DND-41 (cell line): ENCODE data around the gene SMYD4.

ENCODE experiments used
- ATAC-seq: fragments of 200-7000 bp; cut with Tn5 transposase; 3 replicates; pipeline ENCODE4 v1.9.1; 2021; ENCODE audit warnings: low read depth; ENCODE audit not compliant: insufficient read depth
- DNase-seq: peaks from one replicate; pipeline ENCODE4 v3.0.0-alpha.2; 2020
- H2AFZ ChIP-seq: 2 replicates; pipeline ENCODE4 v1.6.0; 2012; ENCODE audit warnings: low read depth, low read length
- H3K27ac ChIP-seq: 2 replicates; pipeline ENCODE4 v1.5.1; 2012; ENCODE audit warnings: low read length, inconsistent platforms
- H3K27me3 ChIP-seq: fragments of 200-600 bp; sonication (generic); 2 replicates; pipeline ENCODE4 v1.6.0; 2012; ENCODE audit warnings: low read length, mild to moderate bottlenecking, inconsistent platforms; ENCODE audit not compliant: insufficient read depth, poor library complexity
- H3K36me3 ChIP-seq: 2 replicates; pipeline ENCODE4 v1.5.1; 2012; ENCODE audit warnings: low read length, inconsistent platforms; ENCODE audit not compliant: insufficient read depth
- H3K4me1 ChIP-seq: 2 replicates; pipeline ENCODE4 v1.5.1; 2012; ENCODE audit warnings: mild to moderate bottlenecking, low read length; ENCODE audit not compliant: insufficient read depth
- H3K4me2 ChIP-seq: 2 replicates; pipeline ENCODE4 v1.6.0; 2012; ENCODE audit warnings: mild to moderate bottlenecking, moderate library complexity, low read length, inconsistent platforms; ENCODE audit not compliant: insufficient read depth
- H3K4me3 ChIP-seq, 2 experiments: fragments of 200-600 bp in 1 of 2; shearing (Covaris generic) in 1 of 2; 2 replicates each; pipeline ENCODE4 v1.5.1; 2012 to 2016; ENCODE audit warnings: inconsistent platforms in 2 of 2, low read length in 2 of 2, mild to moderate bottlenecking in 2 of 2, low read depth in 1 of 2, moderate library complexity in 1 of 2
- H3K79me2 ChIP-seq: 2 replicates; pipeline ENCODE4 v1.6.0; 2012; ENCODE audit warnings: low read length, inconsistent platforms; ENCODE audit not compliant: insufficient read depth
- H3K9ac ChIP-seq: 2 replicates; pipeline ENCODE4 v1.6.0; 2012; ENCODE audit warnings: low read depth, mild to moderate bottlenecking, inconsistent platforms, low read length, moderate library complexity
- H3K9me3 ChIP-seq: 2 replicates; pipeline ENCODE4 v1.5.1; 2012; ENCODE audit warnings: low read length, moderate library complexity, mild to moderate bottlenecking, inconsistent platforms; ENCODE audit not compliant: insufficient read depth, severe bottlenecking
- H4K20me1 ChIP-seq: 2 replicates; pipeline ENCODE4 v1.6.0; 2012; ENCODE audit warnings: low read length; ENCODE audit not compliant: insufficient read depth
- EZH2 ChIP-seq: IDR thresholded peaks from 3 replicates; pipeline ENCODE4 v1.6.1; 2012; ENCODE audit warnings: borderline replicate concordance, low read depth, mild to moderate bottlenecking, moderate library complexity, low read length, inconsistent platforms; ENCODE audit not compliant: severe bottlenecking
- TF ChIP-seq, protein P1 (sequence below): IDR thresholded peaks from 2 replicates; pipeline ENCODE4 v1.5.1; 2012; ENCODE audit warnings: borderline replicate concordance, low read length, moderate library complexity, mild to moderate bottlenecking; ENCODE audit not compliant: poor library complexity, severe bottlenecking; ENCODE audit errors: extremely low read depth

Gene SMYD4

DNA sequence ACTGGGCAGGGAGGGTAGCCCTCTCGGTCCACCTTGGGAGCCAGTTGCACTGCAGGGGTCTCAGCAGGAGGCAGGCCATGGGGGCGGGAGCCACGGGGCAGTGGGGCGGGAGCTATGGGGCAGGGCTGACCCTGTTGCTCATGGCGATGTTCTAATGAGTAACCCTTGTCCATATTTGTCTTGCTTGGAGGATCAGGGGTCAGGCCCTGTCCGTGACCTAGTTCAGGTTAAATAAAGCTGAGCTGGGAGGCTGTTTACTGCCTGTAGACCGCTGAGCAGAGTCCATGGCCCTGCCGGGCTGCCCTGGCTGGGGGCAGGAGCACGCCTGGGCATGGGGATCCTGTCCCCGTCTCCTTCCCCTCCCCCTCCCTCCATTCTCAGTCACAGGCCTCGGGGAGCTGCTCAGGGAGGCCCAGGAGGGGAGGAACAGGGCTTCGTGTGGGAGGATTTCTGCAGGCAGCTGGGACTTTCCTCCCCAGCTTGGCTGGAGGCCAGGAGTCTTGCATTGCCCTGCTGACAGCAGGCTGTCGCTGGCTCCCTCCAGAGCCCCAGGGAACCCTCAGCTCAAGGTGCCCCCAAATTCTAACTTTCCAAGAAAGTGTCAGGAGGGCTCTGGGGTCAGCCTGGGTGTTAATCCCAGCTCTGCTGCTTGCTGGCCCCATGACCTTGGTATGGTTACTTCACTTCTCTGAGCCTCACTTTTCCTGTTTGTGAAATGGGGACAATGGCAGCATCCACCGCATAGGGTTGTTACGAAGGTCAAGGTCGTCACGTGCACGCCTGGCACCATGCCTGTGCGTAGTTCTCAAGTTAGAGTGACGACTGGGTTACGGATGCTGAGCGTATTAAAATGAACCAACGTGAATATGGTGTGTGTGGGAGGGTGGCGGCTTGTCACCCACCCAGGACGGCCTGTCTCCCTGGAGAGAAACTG, 93.1 kb downstream of the SMYD4 start:
- Histone ChIP-seq H3K9ac (no peak overlapping the region), H3K27me3 (no peaks in the 10 kb centered on the region), H2AFZ (no peak overlapping the region), H3K79me2 (no peaks in the 10 kb centered on the region), H3K9me3 (no peaks in the 10 kb centered on the region), H3K36me3 (peaks cover 15% of the 10 kb centered on the region), H3K4me2 (no peak overlapping the region), H4K20me1 (no peaks in the 10 kb centered on the region), H3K4me3 (no peak overlapping the region), H3K27ac (no peak overlapping the region), H3K4me1 (no peaks in the 10 kb centered on the region)
- no peak for TF ChIP-seq EZH2
- TF ChIP-seq, protein P1, sequence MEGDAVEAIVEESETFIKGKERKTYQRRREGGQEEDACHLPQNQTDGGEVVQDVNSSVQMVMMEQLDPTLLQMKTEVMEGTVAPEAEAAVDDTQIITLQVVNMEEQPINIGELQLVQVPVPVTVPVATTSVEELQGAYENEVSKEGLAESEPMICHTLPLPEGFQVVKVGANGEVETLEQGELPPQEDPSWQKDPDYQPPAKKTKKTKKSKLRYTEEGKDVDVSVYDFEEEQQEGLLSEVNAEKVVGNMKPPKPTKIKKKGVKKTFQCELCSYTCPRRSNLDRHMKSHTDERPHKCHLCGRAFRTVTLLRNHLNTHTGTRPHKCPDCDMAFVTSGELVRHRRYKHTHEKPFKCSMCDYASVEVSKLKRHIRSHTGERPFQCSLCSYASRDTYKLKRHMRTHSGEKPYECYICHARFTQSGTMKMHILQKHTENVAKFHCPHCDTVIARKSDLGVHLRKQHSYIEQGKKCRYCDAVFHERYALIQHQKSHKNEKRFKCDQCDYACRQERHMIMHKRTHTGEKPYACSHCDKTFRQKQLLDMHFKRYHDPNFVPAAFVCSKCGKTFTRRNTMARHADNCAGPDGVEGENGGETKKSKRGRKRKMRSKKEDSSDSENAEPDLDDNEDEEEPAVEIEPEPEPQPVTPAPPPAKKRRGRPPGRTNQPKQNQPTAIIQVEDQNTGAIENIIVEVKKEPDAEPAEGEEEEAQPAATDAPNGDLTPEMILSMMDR, result no peak
- DNase-seq (no peak), ATAC-seq (no peak)

DNA sequence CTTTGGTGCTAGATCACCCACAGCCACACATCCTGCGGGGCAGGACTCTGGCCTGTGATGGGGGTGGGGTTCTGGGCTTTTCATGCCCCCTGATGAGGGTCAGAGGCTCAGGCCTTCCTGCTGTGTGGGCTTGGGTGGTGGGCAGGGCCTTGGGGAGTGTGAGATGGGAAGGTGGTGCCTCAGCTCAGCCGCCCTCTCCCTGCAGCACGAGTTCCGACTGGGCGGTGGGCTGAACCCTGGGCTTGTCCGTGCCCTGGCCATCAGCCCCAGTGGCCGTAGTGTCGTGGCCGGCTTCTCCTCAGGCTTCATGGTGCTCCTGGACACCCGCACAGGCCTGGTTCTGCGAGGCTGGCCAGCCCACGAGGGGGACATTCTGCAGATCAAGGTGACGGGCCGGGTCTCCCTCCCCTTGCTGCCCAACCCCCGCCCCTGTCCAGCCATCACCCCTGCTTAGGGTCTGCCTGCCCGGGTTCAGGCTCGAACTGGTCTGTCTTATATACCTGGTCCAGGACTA, 93.8 kb downstream of the SMYD4 start:
- no peak overlapping the region for H3K27ac ChIP-seq
- no peak for ATAC-seq

DNA sequence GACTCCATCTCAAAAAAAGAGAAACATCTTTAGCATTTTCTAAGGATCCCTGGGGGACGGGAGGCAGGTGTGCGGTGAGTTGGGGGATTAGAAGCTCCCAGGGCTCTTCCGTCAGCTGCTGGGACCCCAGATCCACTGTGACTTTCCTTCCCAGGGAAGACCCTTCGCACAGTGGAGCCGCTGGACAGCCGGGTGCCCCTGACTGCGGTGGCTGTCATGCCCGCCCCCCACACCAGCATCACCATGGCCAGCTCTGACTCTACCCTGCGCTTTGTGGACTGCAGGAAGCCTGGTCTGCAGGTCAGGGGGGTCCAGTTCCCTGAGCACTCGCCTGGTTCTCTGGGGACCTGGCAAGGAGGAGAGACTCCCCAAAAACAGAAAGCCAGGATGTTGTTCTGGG, 94.3 kb downstream of the SMYD4 start:
- Histone ChIP-seq H3K27ac (no peak overlapping the region), H3K27me3 (no peaks in the 10 kb centered on the region), H3K4me3 (no peak overlapping the region), H4K20me1 (no peaks in the 10 kb centered on the region), H3K36me3 (peaks cover 15% of the 10 kb centered on the region), H3K79me2 (no peaks in the 10 kb centered on the region), H3K9me3 (no peaks in the 10 kb centered on the region), H3K4me2 (no peak overlapping the region), H3K4me1 (no peaks in the 10 kb centered on the region), H3K9ac (no peak overlapping the region), H2AFZ (no peak overlapping the region)
- DNase-seq, result no peak
- TF ChIP-seq, protein P1, result no peak
- no peak for TF ChIP-seq EZH2
- no peak for ATAC-seq

More for the DNA sequence above, 93.8 kb downstream of the SMYD4 start:
- no peak for DNase-seq
- Histone ChIP-seq H3K4me2 (no peak overlapping the region), H3K27me3 (no peaks in the 10 kb centered on the region), H2AFZ (no peak overlapping the region), H3K4me3 (no peak overlapping the region), H3K4me1 (no peaks in the 10 kb centered on the region), H3K9ac (no peak overlapping the region), H3K9me3 (no peaks in the 10 kb centered on the region), H4K20me1 (no peaks in the 10 kb centered on the region), H3K79me2 (no peaks in the 10 kb centered on the region), H3K36me3 (peaks cover 15% of the 10 kb centered on the region)
- no peak for TF ChIP-seq EZH2
- TF ChIP-seq, protein P1, result no peak
